Mesothelial cell of epicardium (in vitro differentiated cells): ENCODE data around the gene ENTPD8. TPM values are rescaled to one million over a fixed set of nuclear protein-coding genes. Genes with fewer than 3 reads are reported as not detected.

Source experiments
- DNase-seq, 2 experiments: peaks; one replicate each; pipeline ENCODE4 v3.0.0; 2021; ENCODE audit warnings: low spot score in 2 of 2; ENCODE audit not compliant: unreplicated experiment in 2 of 2
- H3K27ac Mint-ChIP-seq: 2 replicates; pipeline ENCODE4 v1.8.0; 2021; ENCODE audit warnings: mixed read lengths
- H3K27me3 Mint-ChIP-seq: 2 replicates; pipeline ENCODE4 v1.8.0; 2021; ENCODE audit warnings: low read depth, mixed read lengths
- H3K36me3 Mint-ChIP-seq: 2 replicates; pipeline ENCODE4 v1.8.0; 2021; ENCODE audit warnings: mixed read lengths
- H3K4me1 Mint-ChIP-seq: 2 replicates; pipeline ENCODE4 v1.8.0; 2021; ENCODE audit warnings: mixed read lengths
- H3K4me3 Mint-ChIP-seq: 2 replicates; pipeline ENCODE4 v1.8.0; 2021; ENCODE audit warnings: mild to moderate bottlenecking, moderate library complexity, mixed read lengths
- H3K9me3 Mint-ChIP-seq: 2 replicates; pipeline ENCODE4 v1.8.0; 2021; ENCODE audit warnings: mixed read lengths
- total RNA-seq: library from RNA; stranded (reverse); gene quantifications from 3 replicates; pipeline ENCODE4 v1.2.1, GENCODE V29; 2021
- TF ChIP-seq, protein P1 (sequence below): fragments of 200-600 bp; sonication (generic); IDR thresholded peaks from one replicate; pipeline ENCODE4 v1.5.0; 2021; ENCODE audit warnings: antibody characterized with exemption; ENCODE audit not compliant: unreplicated experiment

Gene ENTPD8
- total RNA-seq, 1 donor from 2014 or later, result 1.4 TPM

DNA sequence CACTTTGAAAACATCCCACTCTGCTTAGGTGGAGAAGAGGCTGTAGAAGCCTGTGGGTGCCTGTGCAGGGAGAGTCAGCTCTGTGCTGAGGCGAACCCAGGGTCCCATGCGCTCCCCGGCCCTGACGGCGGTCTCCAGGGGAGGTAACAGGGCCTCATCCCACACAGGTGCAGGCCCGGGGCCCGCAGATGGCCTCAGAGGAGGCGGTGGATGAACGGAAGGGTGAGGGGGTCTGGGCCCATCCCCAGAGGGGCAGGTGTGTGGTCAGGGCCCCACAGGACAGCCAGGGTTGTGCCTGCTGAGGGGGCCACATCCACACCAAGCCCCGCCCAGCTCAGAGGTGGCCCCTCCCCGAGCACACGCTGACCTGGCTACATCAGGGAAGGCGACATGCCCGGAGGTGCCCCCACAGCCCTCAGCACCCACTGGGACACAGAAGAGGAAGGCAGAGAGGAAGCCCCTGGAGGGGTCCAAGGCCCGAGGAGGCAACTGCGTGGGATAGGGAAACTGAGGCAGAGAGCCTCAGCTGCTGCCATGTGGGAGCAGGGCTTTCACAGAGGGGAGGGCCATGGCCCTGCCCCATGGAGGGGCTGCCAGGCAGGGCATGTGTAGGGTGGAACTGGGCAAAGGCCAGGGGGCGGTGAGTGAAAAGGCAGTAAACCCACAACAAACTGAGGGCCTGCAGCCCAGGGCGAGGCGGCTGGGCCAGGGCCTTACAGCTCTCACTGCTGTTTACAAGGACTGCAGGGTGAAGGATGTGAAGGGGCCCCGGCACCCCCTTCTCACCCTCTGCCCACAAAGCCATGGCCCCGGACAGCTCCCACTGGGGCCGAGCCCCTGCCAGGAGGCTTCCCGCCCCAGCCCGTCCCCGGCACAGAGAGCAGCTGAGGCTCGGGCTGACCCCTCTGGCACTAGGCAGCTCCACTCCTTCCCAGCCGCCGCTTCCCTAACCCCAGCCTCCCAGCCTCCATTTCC, 47.7 kb downstream of the ENTPD8 start:
- Mint-ChIP-seq H3K4me1 (no peaks in the 10 kb centered on the region), H3K27ac (no peak overlapping the region), H3K4me3 (no peak overlapping the region), H3K36me3 (peaks cover 13% of the 10 kb centered on the region), H3K9me3 (peaks cover 6% of the 10 kb centered on the region), H3K27me3 (no peaks in the 10 kb centered on the region)
- TF ChIP-seq, protein P1, sequence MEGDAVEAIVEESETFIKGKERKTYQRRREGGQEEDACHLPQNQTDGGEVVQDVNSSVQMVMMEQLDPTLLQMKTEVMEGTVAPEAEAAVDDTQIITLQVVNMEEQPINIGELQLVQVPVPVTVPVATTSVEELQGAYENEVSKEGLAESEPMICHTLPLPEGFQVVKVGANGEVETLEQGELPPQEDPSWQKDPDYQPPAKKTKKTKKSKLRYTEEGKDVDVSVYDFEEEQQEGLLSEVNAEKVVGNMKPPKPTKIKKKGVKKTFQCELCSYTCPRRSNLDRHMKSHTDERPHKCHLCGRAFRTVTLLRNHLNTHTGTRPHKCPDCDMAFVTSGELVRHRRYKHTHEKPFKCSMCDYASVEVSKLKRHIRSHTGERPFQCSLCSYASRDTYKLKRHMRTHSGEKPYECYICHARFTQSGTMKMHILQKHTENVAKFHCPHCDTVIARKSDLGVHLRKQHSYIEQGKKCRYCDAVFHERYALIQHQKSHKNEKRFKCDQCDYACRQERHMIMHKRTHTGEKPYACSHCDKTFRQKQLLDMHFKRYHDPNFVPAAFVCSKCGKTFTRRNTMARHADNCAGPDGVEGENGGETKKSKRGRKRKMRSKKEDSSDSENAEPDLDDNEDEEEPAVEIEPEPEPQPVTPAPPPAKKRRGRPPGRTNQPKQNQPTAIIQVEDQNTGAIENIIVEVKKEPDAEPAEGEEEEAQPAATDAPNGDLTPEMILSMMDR, result no peak
- no peak for DNase-seq

- Mint-ChIP-seq H3K27ac (no peak overlapping the region), H3K9me3 (peaks cover 5% of the 10 kb centered on the region), H3K27me3 (no peaks in the 10 kb centered on the region), H3K4me1 (no peaks in the 10 kb centered on the region), H3K36me3 (peaks cover 9% of the 10 kb centered on the region), H3K4me3 (no peak overlapping the region)
- no peak for DNase-seq
- TF ChIP-seq, protein P1, result no peak
Observed at GRCh38 chr9:137392232-137393007, 48.7 kb downstream of the ENTPD8 start.

- DNase-seq, result no peak
- Mint-ChIP-seq H3K4me1 (no peaks in the 10 kb centered on the region), H3K27me3 (no peaks in the 10 kb centered on the region), H3K36me3 (peaks cover 6% of the 10 kb centered on the region), H3K4me3 (no peak overlapping the region), H3K9me3 (no peaks in the 10 kb centered on the region), H3K27ac (no peak overlapping the region)
- TF ChIP-seq, protein P1, result no peak
Observed at GRCh38 chr9:137391411-137391754, 49.8 kb downstream of the ENTPD8 start.

GRCh38 chr9:137390553-137391410, 50.4 kb downstream of the ENTPD8 start:
- no peaks in the 10 kb centered on the region for H3K4me1 Mint-ChIP-seq
- no peaks in the 10 kb centered on the region for H3K9me3 Mint-ChIP-seq
- H3K36me3 Mint-ChIP-seq, result peaks cover 6% of the 10 kb centered on the region
- H3K27me3 Mint-ChIP-seq, result no peaks in the 10 kb centered on the region
- no peak for DNase-seq
- TF ChIP-seq, protein P1, result no peak
- H3K27ac Mint-ChIP-seq, result no peak overlapping the region
- no peak overlapping the region for H3K4me3 Mint-ChIP-seq

DNA sequence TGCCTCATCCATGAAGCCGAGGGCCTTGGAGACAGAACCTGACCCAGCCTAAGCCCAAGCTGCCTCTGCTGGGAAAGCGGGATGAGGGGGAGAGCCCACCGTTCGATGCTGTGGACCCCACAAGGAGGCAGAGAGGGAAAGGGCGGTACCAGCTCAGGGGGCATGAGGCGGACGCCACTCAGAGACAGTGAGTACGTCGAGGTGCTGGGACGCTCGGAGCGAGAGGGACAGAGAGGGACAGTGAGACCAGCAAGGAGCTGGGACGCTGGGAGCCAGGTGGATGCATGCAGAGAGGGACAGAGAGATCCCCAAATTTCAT, 51.8 kb downstream of the ENTPD8 start:
- DNase-seq, result no peak
- Mint-ChIP-seq H3K9me3 (no peaks in the 10 kb centered on the region), H3K4me1 (no peaks in the 10 kb centered on the region), H3K4me3 (no peak overlapping the region), H3K36me3 (peaks cover 6% of the 10 kb centered on the region), H3K27me3 (no peaks in the 10 kb centered on the region), H3K27ac (no peak overlapping the region)
- TF ChIP-seq, protein P1, result no peak
